Inferior parietal cortex (tissue), 1 donor: ENCODE results near the gene MEIS2.

ENCODE experiments used
- DNase-seq: peaks from one replicate; pipeline ENCODE4 v3.0.0-alpha.2; 2016; ENCODE audit errors: extremely low spot score

The MEIS2 gene

DNA sequence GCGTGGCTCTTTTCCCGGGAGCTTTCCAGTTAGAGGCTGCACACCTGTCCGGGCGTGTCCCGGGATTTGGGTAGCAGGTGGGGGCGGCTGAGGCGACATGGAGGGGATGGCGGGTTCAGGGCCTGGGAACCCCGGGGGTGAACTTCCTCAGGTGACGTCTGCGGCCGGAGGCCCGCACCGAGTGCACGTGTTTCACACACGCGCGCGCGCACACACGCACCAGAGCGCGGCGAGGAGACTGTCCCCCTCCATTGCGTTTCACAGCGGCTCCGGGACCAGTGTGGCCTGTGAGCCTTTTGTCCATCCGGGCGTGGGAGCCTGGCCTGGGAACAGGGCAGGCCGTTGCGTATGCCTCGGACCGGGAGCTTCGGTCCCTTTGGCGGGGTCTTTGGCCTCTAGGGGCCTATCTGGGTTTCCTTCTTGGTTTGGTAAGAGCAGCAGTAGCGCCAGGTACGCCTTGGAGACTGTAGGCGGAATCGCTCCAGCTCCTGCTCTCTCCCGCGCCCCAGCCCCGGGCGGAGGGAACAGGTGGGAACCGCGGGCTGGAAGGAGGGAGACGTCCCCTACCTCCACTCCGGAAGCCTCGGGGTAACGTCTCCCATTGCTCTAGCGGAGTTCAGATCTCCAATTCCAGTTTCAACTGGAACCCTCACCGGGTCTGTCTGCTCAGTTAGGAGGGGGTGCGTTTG, 220.0 kb downstream of the MEIS2 start:
- no peak for DNase-seq

DNA sequence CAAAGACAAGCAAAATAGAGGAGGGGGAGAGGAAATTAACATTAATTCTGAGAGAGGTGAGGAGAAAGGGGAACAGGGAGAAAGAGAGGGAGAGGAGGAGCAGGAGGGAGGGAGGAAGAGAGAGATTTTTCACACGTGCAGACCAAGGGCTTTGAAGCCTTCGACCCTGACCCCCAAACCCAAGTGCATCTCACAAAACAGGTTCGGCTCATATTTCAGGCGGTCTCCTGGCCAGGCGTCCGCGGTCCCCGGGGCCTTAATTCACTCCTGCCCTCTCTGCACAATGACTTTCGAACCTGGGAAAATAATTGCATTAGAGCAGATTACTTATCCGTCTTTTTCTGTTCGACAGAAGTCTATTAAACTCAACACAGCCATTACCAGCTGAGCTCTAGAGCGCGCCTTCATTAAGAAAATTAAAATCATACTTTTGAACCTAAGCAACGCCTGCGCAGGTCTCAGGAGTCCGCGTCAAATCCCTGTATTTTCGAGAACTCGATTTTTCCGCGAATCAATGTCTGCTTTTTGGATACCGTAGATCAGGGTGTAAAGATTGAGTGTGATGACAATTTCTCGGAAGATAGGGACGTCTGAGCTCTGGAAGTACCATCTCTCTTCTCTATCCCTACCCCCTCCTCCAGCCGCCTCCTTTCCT, 220.7 kb downstream of the MEIS2 start:
- no peak for DNase-seq

DNA sequence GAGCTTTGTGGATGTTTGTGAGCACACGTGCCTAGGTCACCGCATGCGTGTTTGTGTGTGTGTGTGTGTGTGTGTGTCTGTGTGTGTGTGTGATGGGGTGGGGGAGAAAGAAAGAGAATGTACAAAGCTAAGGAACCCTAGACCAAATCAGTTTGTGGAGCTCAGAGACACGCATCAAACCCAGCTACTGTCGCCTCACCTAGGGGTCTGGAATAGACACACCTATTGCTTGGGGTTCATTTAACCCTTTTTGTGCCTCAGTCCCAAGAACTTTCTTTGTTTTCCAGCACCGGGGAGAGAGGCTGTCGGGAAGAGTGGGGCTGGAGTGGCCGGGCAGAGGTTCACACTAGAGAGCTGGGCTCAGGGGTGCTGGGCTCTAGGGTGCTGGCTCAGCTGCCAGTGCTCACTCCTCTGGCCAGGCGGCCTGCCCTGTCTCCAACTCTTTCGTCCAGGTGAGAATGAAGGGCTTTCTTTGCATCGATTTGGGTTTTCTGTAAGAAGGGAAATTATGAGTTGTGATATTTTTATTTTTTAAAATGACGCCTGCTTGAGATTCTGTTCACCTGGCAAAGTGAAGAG, 221.6 kb downstream of the MEIS2 start:
- DNase-seq = no peak

DNA sequence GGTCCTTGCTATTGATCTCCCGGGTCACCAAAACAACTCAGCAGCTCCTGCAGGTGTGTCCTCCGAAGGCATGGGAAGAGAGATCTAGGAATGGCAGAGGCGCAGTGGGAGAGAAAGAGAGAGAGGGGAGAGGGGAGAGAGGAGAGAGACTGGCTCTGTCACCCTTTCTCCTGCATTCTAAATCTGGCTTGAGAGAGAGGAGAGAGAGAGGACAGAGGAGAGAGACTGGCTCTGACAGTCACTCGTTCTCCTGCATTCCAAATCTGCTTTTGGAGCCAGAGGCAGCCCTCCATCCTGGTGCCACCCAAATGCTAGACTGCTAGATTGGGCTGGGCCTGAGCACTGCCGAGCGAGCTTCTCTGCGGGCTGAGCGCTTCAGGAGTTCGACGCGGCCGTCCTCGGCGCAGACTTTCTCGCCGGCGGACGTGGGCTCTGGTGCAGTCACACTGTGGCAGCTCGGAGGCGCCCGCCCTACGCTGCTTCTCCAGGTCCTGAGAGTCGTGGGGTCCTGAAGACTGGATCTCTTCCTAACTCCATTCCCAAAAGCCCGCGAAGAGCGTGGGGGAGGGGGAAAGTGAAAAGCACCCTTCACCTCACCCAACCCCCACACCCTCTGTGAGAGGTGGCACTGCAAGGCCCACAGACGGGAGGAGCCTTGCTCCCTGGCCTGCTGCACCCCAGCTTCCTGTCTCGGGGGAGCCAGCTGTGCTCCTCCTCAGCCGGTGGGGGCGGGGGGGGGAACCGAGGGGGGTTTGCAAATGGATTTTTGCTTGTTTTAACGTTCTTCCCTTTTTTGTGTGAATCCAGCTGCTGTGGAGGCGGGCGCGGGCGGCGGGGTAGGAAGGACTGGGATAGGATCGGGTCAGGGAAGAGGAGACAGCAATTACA, 222.3 kb downstream of the MEIS2 start:
- DNase-seq = no peak

DNA sequence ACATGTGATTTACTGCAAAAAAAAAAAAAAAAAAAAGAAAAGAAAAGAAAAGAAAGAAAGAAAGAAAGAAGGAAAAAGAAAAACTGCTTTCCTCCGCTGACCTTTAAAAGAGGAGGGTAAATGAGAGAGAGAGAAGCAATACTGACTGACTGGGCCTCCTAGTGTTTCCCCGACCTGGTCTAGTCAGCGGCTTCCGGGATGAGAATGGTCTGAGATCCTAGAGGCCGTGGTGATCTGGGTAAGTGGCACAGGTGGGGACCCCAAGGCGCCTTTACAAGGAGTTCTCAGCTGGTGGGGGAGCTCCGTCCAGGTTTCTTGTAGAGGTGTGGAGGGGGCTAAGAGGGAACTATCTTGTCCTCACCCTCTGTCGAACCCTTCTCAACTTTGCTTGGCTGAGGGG, 223.1 kb downstream of the MEIS2 start:
- DNase-seq = no peak

DNA sequence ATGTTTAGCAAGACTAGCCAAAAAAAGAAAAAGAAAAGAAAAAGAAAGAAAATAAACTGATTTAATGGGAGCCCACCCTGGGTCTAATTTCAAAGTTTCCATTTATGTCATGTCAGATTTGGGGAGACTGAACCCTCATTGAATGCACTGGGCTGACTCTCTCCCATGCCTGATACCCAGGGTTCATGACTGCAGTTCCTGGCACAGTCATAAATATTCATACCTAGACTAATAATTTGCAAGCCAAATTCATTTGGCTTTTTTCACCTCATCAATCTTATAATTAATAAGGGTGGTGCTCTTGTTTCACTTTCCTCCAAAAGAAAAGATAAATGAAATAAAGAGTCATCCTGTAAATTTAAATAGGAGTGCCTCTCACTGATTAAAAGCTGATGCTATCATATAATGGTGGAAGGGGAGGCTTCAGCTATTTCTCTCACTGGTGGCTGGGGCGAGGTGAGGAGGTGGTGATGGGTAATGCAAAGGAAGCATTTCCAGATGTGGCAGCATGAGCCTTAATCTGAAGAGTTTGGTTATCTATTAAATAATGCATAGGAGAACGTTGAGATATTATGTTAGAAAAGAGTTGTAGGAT, 224.5 kb downstream of the MEIS2 start:
- DNase-seq = no peak

DNA sequence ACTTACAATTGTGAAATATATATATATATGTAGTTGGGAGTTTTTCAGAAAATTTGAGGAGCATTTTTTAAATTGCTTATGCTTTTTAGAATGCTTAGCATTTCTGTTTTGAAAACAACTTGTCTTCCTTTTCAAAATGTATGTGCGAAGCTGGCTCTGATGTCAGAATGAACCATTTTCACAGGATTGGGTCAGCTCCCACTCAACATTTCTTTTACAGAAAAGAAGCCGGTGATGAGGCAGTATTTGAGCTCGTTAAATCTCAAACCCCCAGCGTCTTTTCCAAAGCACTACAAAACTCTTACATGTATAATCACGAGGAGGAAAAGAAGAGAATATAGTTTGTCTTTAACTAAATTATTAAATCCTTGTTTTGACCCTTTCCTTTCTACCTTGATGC, 225.4 kb downstream of the MEIS2 start:
- DNase-seq = no peak

DNA sequence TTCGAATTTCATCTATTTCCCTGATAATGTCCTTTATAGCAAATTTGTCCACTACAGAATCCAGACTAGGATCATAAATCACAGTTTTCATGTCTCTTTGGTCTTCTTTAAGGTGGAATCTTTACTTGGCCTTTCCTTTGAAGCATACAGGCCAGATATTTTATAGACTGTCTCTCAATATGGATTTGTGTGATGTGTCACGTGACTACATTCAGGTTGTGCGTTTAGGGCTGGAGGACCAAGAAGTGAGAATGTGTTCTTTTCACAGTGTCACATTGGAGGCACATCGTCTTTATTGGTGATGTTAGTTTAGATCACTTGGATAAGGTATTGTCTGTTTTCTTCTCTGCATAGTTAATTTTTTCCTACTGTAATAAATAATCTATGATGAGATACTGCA, 232.9 kb downstream of the MEIS2 start:
- DNase-seq = no peak

DNA sequence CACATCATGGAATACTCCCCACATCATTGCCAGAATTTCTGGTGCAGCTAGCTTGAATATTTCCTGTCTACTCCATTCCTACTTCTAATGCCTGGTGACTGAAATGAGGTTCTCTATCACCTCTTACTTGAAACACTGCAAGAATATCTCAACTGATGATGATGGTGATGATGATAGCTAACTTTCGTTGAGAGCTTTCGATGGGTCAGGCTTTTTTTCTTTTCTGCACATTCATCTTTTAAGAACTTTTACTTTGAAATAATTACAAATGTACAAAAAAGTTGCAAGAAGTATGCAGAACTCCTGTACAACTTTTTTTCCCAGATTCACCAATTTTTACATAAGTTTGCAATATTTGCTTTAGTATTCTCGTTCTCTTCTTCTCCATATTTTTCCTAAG, 233.5 kb downstream of the MEIS2 start:
- DNase-seq = no peak

DNA sequence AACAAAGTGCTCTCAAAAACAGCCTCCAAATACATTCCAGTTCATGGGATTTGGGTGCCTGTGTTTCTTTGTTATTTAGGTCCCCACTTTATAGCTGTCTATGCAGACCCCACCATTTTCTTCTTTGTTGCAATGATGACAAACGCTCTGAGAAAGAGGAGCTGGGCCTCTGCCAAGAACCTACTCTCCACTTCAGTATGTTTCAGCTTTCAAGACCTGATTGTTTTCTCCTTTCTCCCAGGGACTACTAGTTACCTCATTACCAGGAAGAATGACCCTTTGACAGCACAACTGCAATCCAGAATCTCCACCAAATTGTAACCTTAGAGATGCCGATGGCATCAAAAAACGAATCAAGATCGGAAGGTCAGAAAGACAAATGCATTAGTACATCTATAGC, 236.8 kb downstream of the MEIS2 start:
- no peak for DNase-seq

DNA sequence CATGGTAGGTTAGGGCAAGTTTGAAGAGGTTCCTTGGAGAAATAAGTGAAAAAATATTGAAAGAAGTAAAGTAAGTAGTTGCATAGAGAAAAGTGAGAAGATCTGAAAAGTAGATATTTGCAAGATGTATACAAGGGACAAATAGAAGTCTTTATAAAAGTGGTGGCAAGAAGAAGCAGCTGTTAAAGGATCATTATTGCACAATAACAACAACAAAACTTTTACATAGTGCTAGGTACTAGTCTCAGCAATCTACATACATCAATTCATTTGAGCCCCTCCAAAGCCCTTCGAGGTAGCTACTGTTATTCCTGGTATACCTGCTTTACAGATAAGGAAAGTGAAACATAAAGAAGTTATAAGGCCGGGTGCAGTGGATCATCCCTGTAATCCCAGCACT, 239.6 kb downstream of the MEIS2 start:
- no peak for DNase-seq

DNA sequence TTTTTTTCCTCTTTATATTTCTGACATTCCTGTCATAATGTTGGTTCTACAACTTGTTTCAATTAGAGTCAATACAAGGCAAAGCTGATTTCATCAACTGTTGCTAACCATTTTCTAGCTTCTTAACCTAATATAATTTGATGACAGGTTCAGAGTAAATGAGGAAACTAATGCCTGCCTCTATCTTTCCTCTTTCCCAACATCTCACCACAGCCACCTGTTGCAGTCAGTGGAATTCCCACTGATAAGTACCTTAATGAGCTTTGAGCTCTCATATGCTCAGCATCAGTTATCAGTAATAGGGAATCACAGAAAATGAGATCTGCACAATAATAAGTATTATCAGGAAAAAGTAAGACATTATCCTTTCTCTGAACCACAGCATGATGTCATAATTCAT, 241.9 kb downstream of the MEIS2 start:
- no peak for DNase-seq

DNA sequence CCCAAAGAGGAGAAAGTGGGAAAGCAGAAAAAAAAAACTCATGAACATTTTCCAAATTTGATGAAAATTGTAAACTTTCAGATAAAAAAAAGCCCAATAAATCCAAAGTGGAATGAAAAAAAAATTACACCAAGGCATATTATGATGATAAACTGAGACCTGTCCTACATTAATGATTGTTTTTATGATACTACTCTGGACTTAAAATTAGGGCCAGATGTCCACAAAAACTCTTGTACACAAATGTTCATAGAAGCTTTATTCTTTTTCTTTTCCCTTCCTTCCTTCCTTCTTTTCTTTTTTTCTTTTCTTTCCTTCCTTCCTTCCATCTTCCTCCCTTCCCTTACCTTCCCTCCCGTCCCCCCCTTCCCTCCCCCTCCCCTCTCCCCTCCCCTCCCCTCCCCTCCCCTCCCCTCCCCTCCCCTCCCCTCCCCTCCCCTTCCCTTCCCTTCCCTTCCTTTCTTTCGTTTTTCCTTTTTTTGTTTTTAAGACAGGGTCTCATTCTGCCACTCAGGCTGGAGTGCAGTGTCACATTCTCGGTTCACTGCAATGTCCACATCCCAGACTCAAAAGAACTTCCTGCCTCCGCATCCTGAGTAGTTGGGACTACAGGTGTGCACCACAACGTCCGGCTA, 243.9 kb downstream of the MEIS2 start:
- DNase-seq = no peak

DNA sequence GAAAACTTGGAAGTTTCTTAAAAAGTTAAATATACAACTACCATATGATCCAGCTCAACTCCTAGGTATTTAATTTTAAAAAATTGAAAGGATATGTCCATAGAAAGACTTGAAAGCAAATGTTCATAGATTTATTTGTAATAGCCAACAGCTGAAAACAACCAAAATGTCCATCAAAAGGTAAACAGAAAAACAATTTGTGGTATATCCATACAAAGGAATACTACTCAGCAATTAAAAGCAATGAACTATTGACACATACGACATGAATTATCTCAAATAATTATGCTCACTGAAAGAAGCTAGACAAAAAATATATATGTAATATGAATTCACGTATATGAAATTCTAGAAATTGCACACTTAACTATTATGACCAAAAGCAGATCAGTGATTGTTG, 249.5 kb downstream of the MEIS2 start:
- no peak for DNase-seq

DNA sequence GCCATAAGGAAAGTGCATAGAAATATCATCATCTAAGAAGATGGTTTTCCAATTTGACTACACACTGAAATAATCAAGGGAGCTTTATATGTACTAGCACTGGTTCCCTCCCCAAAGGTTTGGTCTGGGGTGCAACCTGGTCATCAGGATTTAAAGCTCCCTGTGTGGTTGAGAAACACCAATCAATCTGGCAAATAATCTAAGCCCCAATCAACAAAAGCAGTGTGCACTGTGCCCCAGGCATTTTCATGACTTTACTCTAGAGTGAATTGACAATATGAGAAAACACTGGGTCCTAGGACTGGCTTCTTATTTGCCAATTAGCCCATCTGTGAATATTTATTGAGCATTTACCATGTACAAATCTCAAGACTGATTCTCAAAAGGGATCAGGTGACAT, 255.1 kb downstream of the MEIS2 start:
- no peak for DNase-seq

DNA sequence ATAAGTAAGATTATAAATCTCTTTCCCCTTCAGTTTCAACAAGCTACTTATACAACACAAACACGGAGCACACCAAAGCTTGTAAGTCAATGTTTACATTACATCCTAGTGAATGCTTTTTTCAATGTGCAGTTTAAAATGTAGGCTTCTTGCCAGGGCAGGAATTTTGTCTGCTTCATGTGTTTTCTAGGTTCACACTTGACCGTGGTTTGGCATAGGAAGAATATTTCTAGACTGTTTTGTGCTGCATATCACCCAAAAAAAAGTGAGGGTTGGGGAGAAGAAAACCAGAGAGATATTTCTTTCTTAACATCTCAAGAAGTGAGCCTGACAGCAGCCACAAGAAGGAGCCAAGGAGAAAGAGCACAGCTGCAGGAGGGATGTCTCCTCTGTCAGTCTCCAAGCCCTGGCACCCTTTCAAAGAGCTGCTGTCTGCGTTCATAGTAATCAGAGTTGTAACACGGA, 255.8 kb downstream of the MEIS2 start:
- no peak for DNase-seq

DNA sequence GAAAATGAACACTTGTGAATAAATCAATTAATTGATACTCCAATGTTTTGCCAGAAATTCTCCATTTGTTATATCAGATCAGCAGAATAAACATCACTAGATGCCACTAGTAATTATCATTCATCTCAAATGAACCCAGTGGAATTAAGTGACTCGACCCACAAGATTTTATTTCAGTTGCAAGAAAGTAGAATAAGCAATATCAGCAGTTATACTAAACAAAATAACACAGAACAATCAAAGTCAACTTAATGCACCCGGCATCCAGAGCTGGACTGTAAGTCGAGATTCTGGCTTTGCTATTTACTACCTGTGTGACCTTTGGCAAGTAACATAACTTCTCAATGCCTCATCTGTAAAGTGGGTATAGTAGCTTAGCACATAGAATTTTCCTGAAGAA, 256.5 kb downstream of the MEIS2 start:
- DNase-seq = no peak

DNA sequence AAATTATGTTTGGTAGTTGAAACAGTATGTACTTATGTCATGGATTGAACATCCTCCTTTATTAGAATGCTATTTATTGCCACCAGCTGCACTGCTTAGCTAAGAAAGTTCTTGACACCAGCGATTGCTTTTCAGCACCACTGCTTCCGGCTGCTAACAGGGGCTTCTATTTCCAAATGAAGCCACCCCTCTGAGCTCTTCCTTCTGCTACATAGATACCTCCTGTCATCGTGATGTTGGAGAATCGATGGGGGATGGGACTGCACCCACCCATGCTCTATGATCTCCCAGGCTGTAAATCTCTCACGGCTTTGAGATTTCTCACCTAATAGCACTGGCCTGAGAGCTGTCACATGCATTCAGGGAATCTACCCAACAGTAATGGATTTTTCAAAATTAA, 259.2 kb downstream of the MEIS2 start:
- no peak for DNase-seq
